Caco-2 (cell line): ENCODE results near the gene ABCA6. TPM values are rescaled to one million over a fixed set of nuclear protein-coding genes. Genes with fewer than 3 reads are reported as not detected.

Source experiments
- BruUV-seq: library from RNA; stranded (reverse); fragments of 400-500 nt; replicated peaks from 2 replicates; lab custom pipeline; 2021; lab: Mats Ljungman, UMichigan
- CTCF ChIA-PET: fragments of 300-600 bp; sonication (Branson Sonifier 250); formaldehyde crosslinking; loops from one replicate; lab custom pipeline; 2022; ENCODE audit warnings: antibody characterized with exemption; lab: Charles Lee
- POLR2A ChIA-PET: fragments of 300-600 bp; sonication (Branson Sonifier 250); formaldehyde crosslinking; loops from one replicate; lab custom pipeline; 2022; ENCODE audit warnings: antibody characterized with exemption; lab: Charles Lee
- DNase-seq, 2 experiments: peaks; one replicate each; pipeline versions ENCODE4 v3.0.0 to v3.0.0-alpha.2; 2020 to 2022
- H3K27me3 ChIP-seq: replicated peaks from 2 replicates; pipeline ENCODE4 v1.6.0; 2011; ENCODE audit warnings: low read length; ENCODE audit not compliant: control insufficient read depth, insufficient read depth
- H3K36me3 ChIP-seq: 2 replicates; pipeline ENCODE4 v1.5.1; 2011; ENCODE audit warnings: low read length; ENCODE audit not compliant: control insufficient read depth, insufficient read depth
- H3K4me1 ChIP-seq: fragments of 250-450 bp; sonication (Bioruptor Pico); 2 replicates; pipeline ENCODE4 v1.5.1; 2020; ENCODE audit warnings: mild to moderate bottlenecking
- H3K4me3 ChIP-seq: 2 replicates; pipeline ENCODE4 v1.5.1; 2011; ENCODE audit warnings: low read depth, mild to moderate bottlenecking, control low read depth, low read length
- H3K9me3 ChIP-seq: fragments of 250-450 bp; sonication (Bioruptor Pico); 2 replicates; pipeline ENCODE4 v1.5.1; 2020; ENCODE audit warnings: mild to moderate bottlenecking, moderate library complexity
- H3K27ac Mint-ChIP-seq: one replicate; pipeline ENCODE4 v1.8.0; 2022; ENCODE audit warnings: mixed read lengths; ENCODE audit not compliant: unreplicated experiment
- H3K27me3 Mint-ChIP-seq: one replicate; pipeline ENCODE4 v1.8.0; 2022; ENCODE audit warnings: mixed read lengths; ENCODE audit not compliant: insufficient read depth, unreplicated experiment
- H3K36me3 Mint-ChIP-seq: one replicate; pipeline ENCODE4 v1.8.0; 2022; ENCODE audit warnings: mild to moderate bottlenecking, mixed read lengths; ENCODE audit not compliant: insufficient read depth, unreplicated experiment
- H3K4me1 Mint-ChIP-seq: one replicate; pipeline ENCODE4 v1.8.0; 2022; ENCODE audit warnings: low read depth, mixed read lengths; ENCODE audit not compliant: unreplicated experiment
- H3K4me3 Mint-ChIP-seq: one replicate; pipeline ENCODE4 v1.8.0; 2022; ENCODE audit warnings: mild to moderate bottlenecking, moderate library complexity, mixed read lengths; ENCODE audit not compliant: unreplicated experiment
- H3K9me3 Mint-ChIP-seq: one replicate; pipeline ENCODE4 v1.8.0; 2022; ENCODE audit warnings: mixed read lengths; ENCODE audit not compliant: unreplicated experiment
- CTCF ChIP-seq, 2 experiments: fragments of 200-600 bp in 1 of 2; IDR thresholded peaks; 1 replicate in 1 of 2; 2 replicates in 1 of 2; pipeline versions ENCODE4 v1.5.1 to v1.8.0; 2011 to 2022; ENCODE audit warnings: antibody characterized with exemption in 1 of 2, control low read depth in 1 of 2, inconsistent platforms in 1 of 2, low read depth in 1 of 2, low read length in 1 of 2, mild to moderate bottlenecking in 1 of 2, moderate library complexity in 1 of 2; ENCODE audit not compliant: insufficient read depth in 1 of 2, severe bottlenecking in 1 of 2, unreplicated experiment in 1 of 2
- intact Hi-C: fragments of 100-400 bp; cut with micrococcal nuclease; formaldehyde crosslinking; loops from one replicate; pipeline ENCODE4 v1.10.0; 2022; ENCODE audit not compliant: unreplicated experiment
- total RNA-seq: library from RNA; stranded (reverse); gene quantifications from 2 replicates; pipeline ENCODE4 v1.2.3, GENCODE V29; 2022

ABCA6 gene
- total RNA-seq, 1 experiment from 2014 or later = 1.8 TPM

GRCh38 chr17:69130627-69131296 lies 10.9 kb downstream of the ABCA6 start:
- no peak for DNase-seq
- CTCF ChIA-PET = no interaction called here

GRCh38 chr17:69123626-69124025 lies 18.1 kb downstream of the ABCA6 start:
- no peaks in the 10 kb centered on the region for H3K9me3 Mint-ChIP-seq
- Histone ChIP-seq H3K36me3 (no peaks in the 10 kb centered on the region), H3K9me3 (no peaks in the 10 kb centered on the region), H3K4me1 (no peaks in the 10 kb centered on the region), H3K27me3 (no peaks in the 10 kb centered on the region), H3K4me3 (no peak overlapping the region)
- no peak overlapping the region for H3K27ac Mint-ChIP-seq
- CTCF ChIA-PET = no interaction called here
- no peak for TF ChIP-seq CTCF (IDR thresholded peaks at IDR 0.05; ENCODE audit: insufficient read depth in 1 of 2, low read depth in 1 of 2, low read length in 1 of 2, severe bottlenecking in 1 of 2, unreplicated experiment in 1 of 2)
- H3K4me1 Mint-ChIP-seq = no peaks in the 10 kb centered on the region
- BruUV-seq = no TSS peak
- peaks cover 3% of the 10 kb centered on the region for H3K27me3 Mint-ChIP-seq
- intact Hi-C loops = no loop called here
- DNase-seq = no peak
- no peaks in the 10 kb centered on the region for H3K36me3 Mint-ChIP-seq
- H3K4me3 Mint-ChIP-seq = no peak overlapping the region
- POLR2A ChIA-PET = no interaction called here

More at GRCh38 chr17:69130627-69131296, 10.9 kb downstream of the ABCA6 start:
- POLR2A ChIA-PET = no interaction called here
- no peak overlapping the region for H3K4me3 ChIP-seq
- intact Hi-C loops = no loop called here
- BruUV-seq = no TSS peak
- H3K9me3 ChIP-seq = no peaks in the 10 kb centered on the region
- no peaks in the 10 kb centered on the region for H3K27me3 Mint-ChIP-seq
- no peaks in the 10 kb centered on the region for H3K36me3 Mint-ChIP-seq
- no peak for TF ChIP-seq CTCF (IDR thresholded peaks at IDR 0.05; ENCODE audit: insufficient read depth in 1 of 2, low read depth in 1 of 2, low read length in 1 of 2, severe bottlenecking in 1 of 2, unreplicated experiment in 1 of 2)
- no peaks in the 10 kb centered on the region for H3K36me3 ChIP-seq
- no peak overlapping the region for H3K27ac Mint-ChIP-seq
- no peaks in the 10 kb centered on the region for H3K4me1 Mint-ChIP-seq
- 0 out of 2 replicates have a peak, but pooled peaks cover 5% of the 10 kb centered on the region for H3K4me1 ChIP-seq
- H3K9me3 Mint-ChIP-seq = no peaks in the 10 kb centered on the region
- H3K4me3 Mint-ChIP-seq = no peak overlapping the region
- H3K27me3 ChIP-seq = no peaks in the 10 kb centered on the region

- no peak overlapping the region for H3K4me3 Mint-ChIP-seq
- no peaks in the 10 kb centered on the region for H3K36me3 ChIP-seq
- no peaks in the 10 kb centered on the region for H3K9me3 Mint-ChIP-seq
- H3K9me3 ChIP-seq = no peaks in the 10 kb centered on the region
- no peaks in the 10 kb centered on the region for H3K4me1 Mint-ChIP-seq
- intact Hi-C loops = no loop called here
- no peak overlapping the region for H3K27ac Mint-ChIP-seq
- H3K27me3 ChIP-seq = no peaks in the 10 kb centered on the region
- TF ChIP-seq CTCF (IDR thresholded peaks at IDR 0.05; ENCODE audit: insufficient read depth in 1 of 2, low read depth in 1 of 2, low read length in 1 of 2, severe bottlenecking in 1 of 2, unreplicated experiment in 1 of 2) = no peak
- no peaks in the 10 kb centered on the region for H3K4me1 ChIP-seq
- H3K27me3 Mint-ChIP-seq = peaks cover 3% of the 10 kb centered on the region
- H3K36me3 Mint-ChIP-seq = no peaks in the 10 kb centered on the region
- no peak for DNase-seq
- H3K4me3 ChIP-seq = no peak overlapping the region
- POLR2A ChIA-PET = no interaction called here
- CTCF ChIA-PET = interaction anchor here (0.6 kb wide), 1 partner anchor 23 kb away, joined by 3 read pairs; no protein-coding TSS in a partner anchor
- no TSS peak for BruUV-seq
Measured at GRCh38 chr17:69122065-69122464, 19.6 kb downstream of the ABCA6 start.
